Stimulated activated naive CD8-positive, alpha-beta T cell treated with anti-CD3 and anti-CD28 coated beads, Interleukin-15, amount 100 ng/mL, for 72 hours (primary cell): Measurements from ENCODE around the gene SNAPIN.
A peak's percentile ranks its signal among the peaks of the same experiment; 100 is the strongest.

ENCODE experiments used
- ATAC-seq: fragments of 150-1000 bp; cut with Tn5 transposase; 2 replicates; pipeline ENCODE4 v1.10.0; 2021; ENCODE audit warnings: mild to moderate bottlenecking, moderate library complexity
- DNase-seq, 2 donors: peaks; one replicate each; pipeline ENCODE4 v3.0.0; 2021 to 2022
- H3K27ac Mint-ChIP-seq, 2 donors: one replicate each; pipeline ENCODE4 v1.8.0; 2022; ENCODE audit warnings: mild to moderate bottlenecking in 2 of 2, mixed read lengths in 2 of 2, moderate library complexity in 2 of 2
- H3K27me3 Mint-ChIP-seq: one replicate; pipeline ENCODE4 v1.8.0; 2022; ENCODE audit warnings: mixed read lengths
- H3K4me1 Mint-ChIP-seq: one replicate; pipeline ENCODE4 v1.8.0; 2022; ENCODE audit warnings: mild to moderate bottlenecking, mixed read lengths
- H3K4me3 Mint-ChIP-seq, 2 donors: one replicate each; pipeline ENCODE4 v1.8.0; 2022; ENCODE audit warnings: mild to moderate bottlenecking in 2 of 2, mixed read lengths in 2 of 2, moderate library complexity in 1 of 2
- H3K9me3 Mint-ChIP-seq, 2 donors: one replicate each; pipeline ENCODE4 v1.8.0; 2022; ENCODE audit warnings: mixed read lengths in 2 of 2

Gene SNAPIN

DNA sequence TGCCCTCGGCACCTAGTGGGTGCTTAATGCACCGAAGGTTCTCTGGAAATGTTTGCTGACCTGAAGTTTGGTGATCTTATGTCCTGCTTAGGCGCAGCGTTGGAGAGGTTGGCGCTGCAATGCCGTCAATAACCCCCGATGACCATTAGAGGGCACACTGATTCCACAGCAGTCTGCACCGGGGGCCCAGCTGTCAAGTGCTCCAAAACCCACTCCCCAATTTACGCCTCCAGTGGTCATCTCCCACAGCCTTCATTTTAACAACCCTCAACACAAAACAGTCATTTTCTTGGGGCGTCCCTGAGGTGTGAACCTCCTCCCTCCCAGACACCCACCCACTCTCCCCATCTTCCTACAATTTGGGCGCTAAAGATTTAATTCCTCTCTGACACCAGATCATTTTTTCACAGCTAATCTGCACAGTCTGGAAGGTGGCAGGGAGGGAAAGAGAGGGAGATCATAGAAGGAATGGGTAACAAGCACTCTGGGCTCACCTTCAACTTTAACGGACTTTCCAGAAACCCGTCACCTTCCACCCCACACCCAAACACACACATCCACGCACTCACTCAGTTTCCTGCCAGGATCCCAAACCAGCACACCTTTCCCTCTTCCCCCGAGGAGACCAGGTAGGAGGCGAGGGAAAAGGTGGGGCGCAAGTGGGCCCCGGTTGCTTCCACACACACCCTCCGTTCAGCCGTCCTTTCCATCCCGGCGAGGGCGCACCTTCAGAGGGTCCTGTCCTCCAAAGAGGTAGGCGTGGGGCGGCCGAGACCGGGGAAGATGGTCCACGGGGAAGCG lies 19.4 kb downstream of the SNAPIN start:
- Mint-ChIP-seq H3K4me3 (peak overlapping the region; percentile 70 to 83), H3K27ac (no peak overlapping the region), H3K4me1 (peaks cover 35% of the 10 kb centered on the region), H3K9me3 (no peaks in the 10 kb centered on the region), H3K27me3 (peaks cover 61% of the 10 kb centered on the region)
- ATAC-seq: peak; percentile 62
- DNase-seq: peak; percentile 51 to 52

DNA sequence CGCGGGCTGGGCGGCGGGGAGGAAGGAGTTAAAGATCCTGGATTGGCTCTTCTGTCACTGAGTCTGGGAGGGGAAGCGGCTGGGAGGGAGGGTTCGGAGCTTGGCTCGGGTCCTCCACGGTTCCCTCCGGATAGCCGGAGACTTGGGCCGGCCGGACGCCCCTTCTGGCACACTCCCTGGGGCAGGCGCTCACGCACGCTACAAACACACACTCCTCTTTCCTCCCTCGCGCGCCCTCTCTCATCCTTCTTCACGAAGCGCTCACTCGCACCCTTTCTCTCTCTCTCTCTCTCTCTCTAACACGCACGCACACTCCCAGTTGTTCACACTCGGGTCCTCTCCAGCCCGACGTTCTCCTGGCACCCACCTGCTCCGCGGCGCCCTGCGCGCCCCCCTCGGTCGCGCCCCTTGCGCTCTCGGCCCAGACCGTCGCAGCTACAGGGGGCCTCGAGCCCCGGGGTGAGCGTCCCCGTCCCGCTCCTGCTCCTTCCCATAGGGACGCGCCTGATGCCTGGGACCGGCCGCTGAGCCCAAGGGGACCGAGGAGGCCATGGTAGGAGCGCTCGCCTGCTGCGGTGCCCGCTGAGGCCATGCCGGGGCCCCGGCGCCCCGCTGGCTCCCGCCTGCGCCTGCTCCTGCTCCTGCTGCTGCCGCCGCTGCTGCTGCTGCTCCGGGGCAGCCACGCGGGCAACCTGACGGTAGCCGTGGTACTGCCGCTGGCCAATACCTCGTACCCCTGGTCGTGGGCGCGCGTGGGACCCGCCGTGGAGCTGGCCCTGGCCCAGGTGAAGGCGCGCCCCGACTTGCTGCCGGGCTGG lies 20.2 kb downstream of the SNAPIN start, which contains the start of gene NPR1:
TSS of gene NPR1 (plus strand) at position 170 of the 818 bp plus-strand sequence. CDS start at position 591, 421 bp downstream.
- peak within 1 kb of the TSS; percentile 70 to 83 for H3K4me3 Mint-ChIP-seq
- peaks cover 28% of the 10 kb centered on the region for H3K4me1 Mint-ChIP-seq
- H3K9me3 Mint-ChIP-seq: no peaks in the 10 kb centered on the region
- peaks cover 66% of the 10 kb centered on the region for H3K27me3 Mint-ChIP-seq
- DNase-seq (peak in 1 of 2 donors; percentile 23), ATAC-seq (peak; percentile 61)
- no peak within 1 kb of the TSS for H3K27ac Mint-ChIP-seq

DNA sequence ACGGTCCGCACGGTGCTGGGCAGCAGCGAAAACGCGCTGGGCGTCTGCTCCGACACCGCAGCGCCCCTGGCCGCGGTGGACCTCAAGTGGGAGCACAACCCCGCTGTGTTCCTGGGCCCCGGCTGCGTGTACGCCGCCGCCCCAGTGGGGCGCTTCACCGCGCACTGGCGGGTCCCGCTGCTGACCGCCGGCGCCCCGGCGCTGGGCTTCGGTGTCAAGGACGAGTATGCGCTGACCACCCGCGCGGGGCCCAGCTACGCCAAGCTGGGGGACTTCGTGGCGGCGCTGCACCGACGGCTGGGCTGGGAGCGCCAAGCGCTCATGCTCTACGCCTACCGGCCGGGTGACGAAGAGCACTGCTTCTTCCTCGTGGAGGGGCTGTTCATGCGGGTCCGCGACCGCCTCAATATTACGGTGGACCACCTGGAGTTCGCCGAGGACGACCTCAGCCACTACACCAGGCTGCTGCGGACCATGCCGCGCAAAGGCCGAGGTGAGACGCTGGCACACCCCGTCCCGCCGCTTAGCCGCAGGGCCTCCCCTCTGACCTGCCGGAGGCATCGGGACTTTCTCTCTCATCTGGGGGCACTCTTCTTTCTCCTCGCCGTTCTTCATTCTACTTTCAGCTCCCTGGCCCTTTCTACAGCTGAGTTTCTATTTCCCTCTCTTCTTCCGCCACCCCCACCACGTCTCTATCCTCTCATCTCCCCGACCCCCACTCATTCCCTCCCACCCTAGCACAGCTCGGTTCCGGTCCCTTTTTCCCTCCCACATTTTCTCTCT lies 21.0 kb downstream of the SNAPIN start:
- Mint-ChIP-seq H3K27me3 (peaks cover 70% of the 10 kb centered on the region), H3K9me3 (no peaks in the 10 kb centered on the region), H3K27ac (no peak overlapping the region), H3K4me1 (peaks cover 28% of the 10 kb centered on the region), H3K4me3 (peak overlapping the region; percentile 70 to 83)
- peak; percentile 43 to 50 for DNase-seq
- peak; percentile 74 for ATAC-seq

DNA sequence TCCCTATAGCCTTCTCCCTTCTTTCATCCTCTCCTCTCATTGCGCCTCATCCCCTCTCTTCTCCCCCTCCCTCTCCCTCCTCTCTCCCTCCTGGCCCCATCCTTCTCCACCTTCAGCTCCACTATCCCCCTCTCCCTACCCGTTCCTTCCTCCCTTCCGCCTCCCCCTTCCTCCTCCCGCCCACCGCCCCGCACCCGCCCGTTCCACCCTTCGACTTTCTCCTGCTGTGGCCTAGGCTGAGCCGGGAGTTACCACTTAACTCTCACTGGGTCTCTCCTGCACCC lies 21.6 kb downstream of the SNAPIN start:
- peaks cover 28% of the 10 kb centered on the region for H3K4me1 Mint-ChIP-seq
- no peak overlapping the region for H3K27ac Mint-ChIP-seq
- ATAC-seq (no peak), DNase-seq (no peak)
- H3K9me3 Mint-ChIP-seq: no peaks in the 10 kb centered on the region
- H3K4me3 Mint-ChIP-seq: peak overlapping the region; percentile 70 to 83
- peaks cover 70% of the 10 kb centered on the region for H3K27me3 Mint-ChIP-seq

DNA sequence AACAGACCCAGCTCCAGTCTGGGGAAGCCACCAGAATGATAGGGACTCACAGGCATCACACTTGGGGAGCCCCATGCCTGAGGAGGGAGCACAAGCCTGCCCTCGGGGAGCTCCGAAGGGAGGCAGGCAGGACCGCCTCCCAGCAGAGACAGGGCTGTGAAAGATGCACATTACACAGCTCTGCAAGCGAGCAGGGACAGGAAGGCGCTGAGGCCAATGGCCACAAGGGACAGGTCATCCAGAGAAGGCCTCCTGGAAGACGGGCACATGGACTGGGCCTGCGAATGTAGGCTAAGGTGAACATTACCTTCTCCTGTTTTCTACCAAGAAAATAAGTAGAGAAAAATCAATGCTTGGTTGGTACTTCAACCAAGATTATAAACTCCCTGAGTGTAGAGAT lies 24.2 kb downstream of the SNAPIN start:
- peaks cover 68% of the 10 kb centered on the region for H3K27me3 Mint-ChIP-seq
- H3K4me1 Mint-ChIP-seq: peaks cover 24% of the 10 kb centered on the region
- ATAC-seq (no peak), DNase-seq (no peak)
- no peaks in the 10 kb centered on the region for H3K9me3 Mint-ChIP-seq
- no peak overlapping the region for H3K27ac Mint-ChIP-seq
- no peak overlapping the region for H3K4me3 Mint-ChIP-seq

DNA sequence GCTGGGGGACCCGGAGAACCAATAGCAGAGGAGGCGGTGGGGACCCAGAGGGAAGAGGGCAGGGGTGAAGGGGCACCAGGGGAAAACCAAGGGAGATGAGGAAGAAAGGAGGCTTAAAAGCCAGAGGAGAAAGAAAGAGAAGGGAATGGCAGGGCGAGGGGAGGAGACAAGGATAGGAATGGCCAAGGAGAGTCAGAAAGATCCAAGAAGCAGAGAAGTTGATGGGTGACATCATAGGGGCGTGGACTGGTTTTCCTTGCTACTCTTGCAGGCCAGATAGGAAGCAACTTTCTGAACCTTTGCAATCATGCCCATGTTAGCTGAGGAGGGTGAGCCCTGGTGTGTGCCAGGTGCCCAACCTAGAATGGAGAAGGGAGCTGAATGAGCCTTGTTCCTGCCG lies 25.4 kb downstream of the SNAPIN start:
- Mint-ChIP-seq H3K27ac (no peak overlapping the region), H3K9me3 (no peaks in the 10 kb centered on the region), H3K4me3 (no peak overlapping the region), H3K4me1 (peaks cover 13% of the 10 kb centered on the region), H3K27me3 (peaks cover 57% of the 10 kb centered on the region)
- DNase-seq (no peak), ATAC-seq (no peak)

DNA sequence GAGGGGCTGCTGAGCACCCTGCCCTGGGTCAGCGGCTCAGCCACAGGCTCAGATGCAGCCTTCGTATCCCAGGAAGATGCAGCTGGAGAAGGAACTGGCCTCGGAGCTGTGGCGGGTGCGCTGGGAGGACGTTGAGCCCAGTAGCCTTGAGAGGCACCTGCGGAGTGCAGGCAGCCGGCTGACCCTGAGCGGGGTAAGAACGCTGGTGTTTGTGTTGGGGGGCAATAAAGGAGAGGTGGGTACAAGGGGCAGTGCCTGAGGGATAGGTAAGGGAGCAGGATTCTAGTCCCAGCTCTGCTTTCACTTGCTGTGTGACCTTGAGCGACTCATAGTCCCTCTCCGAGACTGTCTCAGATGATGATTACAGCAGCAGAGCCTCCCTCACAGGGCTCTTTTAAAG lies 26.4 kb downstream of the SNAPIN start:
- Mint-ChIP-seq H3K27ac (no peak overlapping the region), H3K27me3 (peaks cover 47% of the 10 kb centered on the region), H3K4me1 (peaks cover 7% of the 10 kb centered on the region), H3K4me3 (no peak overlapping the region), H3K9me3 (no peaks in the 10 kb centered on the region)
- no peak for ATAC-seq
- DNase-seq: no peak

DNA sequence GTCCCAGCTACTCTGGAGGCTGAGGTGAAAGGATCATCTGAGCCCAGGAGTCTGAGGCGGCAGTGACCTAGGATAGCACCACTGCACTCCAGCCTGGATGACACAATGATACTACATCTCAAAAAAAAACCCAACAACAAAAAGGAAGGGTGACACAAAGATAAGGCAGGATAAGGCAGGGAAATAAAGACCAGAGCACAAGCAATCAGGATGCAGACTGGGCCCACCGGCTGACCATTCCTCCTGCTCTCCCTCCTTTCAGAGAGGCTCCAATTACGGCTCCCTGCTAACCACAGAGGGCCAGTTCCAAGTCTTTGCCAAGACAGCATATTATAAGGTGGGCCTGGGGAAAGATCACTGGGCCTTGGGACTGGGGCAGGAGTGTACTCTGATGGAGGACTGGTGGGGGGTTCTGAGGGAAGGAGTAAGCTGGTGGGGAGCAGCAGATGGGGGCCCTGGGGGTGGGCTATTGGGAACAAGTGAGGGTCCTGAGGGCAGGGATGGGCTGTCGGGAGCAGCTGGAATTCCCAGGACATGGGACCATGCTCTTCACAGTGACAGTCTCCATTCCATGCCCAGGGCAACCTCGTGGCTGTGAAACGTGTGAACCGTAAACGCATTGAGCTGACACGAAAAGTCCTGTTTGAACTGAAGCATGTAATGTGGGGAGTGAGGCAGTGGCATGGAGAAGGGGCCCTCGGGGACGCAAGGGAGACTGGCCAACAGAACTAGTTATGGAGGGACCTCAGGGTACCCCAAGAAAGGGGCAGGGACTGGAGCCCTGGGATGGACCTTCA lies 27.2 kb downstream of the SNAPIN start:
- ATAC-seq (no peak), DNase-seq (no peak)
- H3K4me1 Mint-ChIP-seq: no peaks in the 10 kb centered on the region
- H3K4me3 Mint-ChIP-seq: no peak overlapping the region
- H3K27ac Mint-ChIP-seq: no peak overlapping the region
- peaks cover 38% of the 10 kb centered on the region for H3K27me3 Mint-ChIP-seq
- H3K9me3 Mint-ChIP-seq: no peaks in the 10 kb centered on the region

DNA sequence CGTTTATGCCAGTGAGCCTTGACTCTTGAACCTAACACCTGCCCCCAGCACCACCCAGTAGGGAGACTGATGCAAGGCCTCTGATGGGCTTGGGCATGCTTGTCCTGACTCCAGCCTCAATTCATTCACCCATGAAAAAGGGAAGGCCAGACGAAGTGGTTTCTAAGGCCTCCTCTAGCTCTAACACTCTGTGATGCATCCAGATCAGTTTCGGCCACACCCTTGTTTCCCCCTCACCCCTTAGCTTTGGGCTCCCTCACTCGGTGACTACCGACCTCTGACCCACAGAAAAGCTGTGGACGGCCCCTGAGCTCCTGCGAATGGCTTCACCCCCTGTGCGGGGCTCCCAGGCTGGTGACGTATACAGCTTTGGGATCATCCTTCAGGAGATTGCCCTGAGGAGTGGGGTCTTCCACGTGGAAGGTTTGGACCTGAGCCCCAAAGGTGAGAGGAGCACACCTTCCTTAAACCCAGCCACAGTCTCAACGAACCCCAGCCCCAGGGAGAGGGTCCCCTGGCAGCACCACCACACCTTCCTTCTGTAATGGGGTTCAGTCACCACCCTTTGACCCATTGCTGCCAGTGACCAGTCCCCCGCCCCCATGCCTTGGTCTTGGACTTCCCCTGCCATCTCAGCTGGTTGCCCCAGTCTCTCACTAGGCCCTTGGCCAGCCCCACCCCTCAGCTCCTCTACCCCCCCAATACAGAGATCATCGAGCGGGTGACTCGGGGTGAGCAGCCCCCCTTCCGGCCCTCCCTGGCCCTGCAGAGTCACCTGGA lies 29.0 kb downstream of the SNAPIN start:
- Mint-ChIP-seq H3K27ac (no peak overlapping the region), H3K27me3 (peaks cover 22% of the 10 kb centered on the region), H3K4me3 (no peak overlapping the region), H3K4me1 (no peaks in the 10 kb centered on the region), H3K9me3 (no peaks in the 10 kb centered on the region)
- ATAC-seq (no peak), DNase-seq (no peak)

DNA sequence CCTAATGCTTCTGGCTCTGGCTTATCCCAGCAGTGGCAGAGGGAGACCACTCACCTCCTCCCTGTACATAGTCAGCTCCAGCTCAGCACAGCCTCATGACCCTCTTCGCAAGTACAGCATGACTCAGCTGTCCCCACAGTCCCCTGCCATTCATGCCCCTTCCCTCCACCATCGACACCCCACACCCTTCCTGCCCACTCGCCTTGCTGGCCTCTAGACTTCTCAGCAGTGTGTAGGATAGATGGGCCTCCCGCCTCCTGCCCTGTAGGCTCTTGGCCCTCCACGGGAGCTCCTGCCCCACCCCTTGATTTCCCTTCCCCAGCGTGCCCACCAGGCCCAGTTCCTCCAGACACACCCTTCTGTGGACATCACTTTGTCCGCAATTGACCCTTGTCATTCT lies 29.8 kb downstream of the SNAPIN start:
- no peak for DNase-seq
- no peak overlapping the region for H3K4me3 Mint-ChIP-seq
- H3K27me3 Mint-ChIP-seq: peaks cover 22% of the 10 kb centered on the region
- no peak for ATAC-seq
- no peak overlapping the region for H3K27ac Mint-ChIP-seq
- H3K4me1 Mint-ChIP-seq: no peaks in the 10 kb centered on the region
- H3K9me3 Mint-ChIP-seq: no peaks in the 10 kb centered on the region

DNA sequence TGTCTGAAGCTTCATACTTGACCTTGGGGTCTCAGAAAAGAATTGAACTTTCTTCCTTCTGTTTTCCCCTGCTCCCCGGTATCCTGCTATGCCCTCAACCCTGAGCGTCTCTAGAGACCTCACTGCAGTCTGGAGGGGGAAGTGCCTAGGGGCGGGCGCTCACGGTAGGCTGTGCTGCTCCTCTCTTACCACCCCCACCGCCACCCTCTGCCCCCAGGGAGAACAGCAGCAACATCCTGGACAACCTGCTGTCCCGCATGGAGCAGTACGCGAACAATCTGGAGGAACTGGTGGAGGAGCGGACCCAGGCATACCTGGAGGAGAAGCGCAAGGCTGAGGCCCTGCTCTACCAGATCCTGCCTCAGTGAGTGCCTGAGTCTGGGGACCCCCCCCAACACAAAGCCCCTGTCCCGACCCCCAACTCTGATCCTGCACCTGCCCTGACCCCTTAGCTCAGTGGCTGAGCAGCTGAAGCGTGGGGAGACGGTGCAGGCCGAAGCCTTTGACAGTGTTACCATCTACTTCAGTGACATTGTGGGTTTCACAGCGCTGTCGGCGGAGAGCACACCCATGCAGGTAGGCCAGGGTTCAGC lies 30.3 kb downstream of the SNAPIN start:
- Mint-ChIP-seq H3K4me1 (no peaks in the 10 kb centered on the region), H3K9me3 (no peaks in the 10 kb centered on the region), H3K27ac (no peak overlapping the region), H3K27me3 (peaks cover 16% of the 10 kb centered on the region), H3K4me3 (no peak overlapping the region)
- DNase-seq: no peak
- ATAC-seq: no peak

DNA sequence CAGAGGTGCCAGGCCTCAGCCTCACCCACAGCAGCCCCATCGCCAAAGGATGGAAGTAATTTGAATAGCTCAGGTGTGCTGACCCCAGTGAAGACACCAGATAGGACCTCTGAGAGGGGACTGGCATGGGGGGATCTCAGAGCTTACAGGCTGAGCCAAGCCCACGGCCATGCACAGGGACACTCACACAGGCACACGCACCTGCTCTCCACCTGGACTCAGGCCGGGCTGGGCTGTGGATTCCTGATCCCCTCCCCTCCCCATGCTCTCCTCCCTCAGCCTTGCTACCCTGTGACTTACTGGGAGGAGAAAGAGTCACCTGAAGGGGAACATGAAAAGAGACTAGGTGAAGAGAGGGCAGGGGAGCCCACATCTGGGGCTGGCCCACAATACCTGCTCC lies 35.0 kb downstream of the SNAPIN start:
- H3K27me3 Mint-ChIP-seq: peaks cover 12% of the 10 kb centered on the region
- no peaks in the 10 kb centered on the region for H3K9me3 Mint-ChIP-seq
- ATAC-seq: peak; percentile 26
- DNase-seq: no peak
- H3K4me1 Mint-ChIP-seq: no peaks in the 10 kb centered on the region
- H3K27ac Mint-ChIP-seq: peak overlapping the region; percentile 2 to 36
- no peak overlapping the region for H3K4me3 Mint-ChIP-seq

DNA sequence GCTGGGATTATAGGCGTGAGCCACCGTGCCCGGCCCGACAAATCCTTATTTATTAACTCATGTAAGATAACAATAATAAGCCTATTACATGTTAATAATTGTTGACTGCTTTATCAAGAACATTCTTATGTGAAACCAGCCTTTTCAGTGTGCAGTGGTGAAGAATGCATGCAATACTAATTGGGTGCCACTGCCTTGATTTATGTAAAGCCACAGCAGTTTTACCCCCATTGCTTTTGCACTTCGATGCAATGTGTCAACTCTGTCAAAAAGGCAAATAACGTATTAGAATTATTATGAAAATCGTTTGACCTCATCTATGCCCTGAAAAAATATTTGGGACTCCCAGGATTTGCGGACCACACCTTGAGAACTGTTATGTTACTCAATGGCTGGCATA lies 38.2 kb downstream of the SNAPIN start:
- Mint-ChIP-seq H3K27me3 (peaks cover 12% of the 10 kb centered on the region), H3K9me3 (no peaks in the 10 kb centered on the region), H3K27ac (no peak overlapping the region), H3K4me3 (no peak overlapping the region), H3K4me1 (no peaks in the 10 kb centered on the region)
- ATAC-seq (no peak), DNase-seq (no peak)
